Upper lobe of left lung (tissue), 6 donors: ENCODE data around the gene ARRDC1. TPM values are rescaled to one million over a fixed set of nuclear protein-coding genes. Genes with fewer than 3 reads are reported as not detected.

Experiments used
- ATAC-seq, 2 donors: fragments of 200-7000 bp; cut with Tn5 transposase; one replicate each; pipeline ENCODE4 v1.9.1; 2022; ENCODE audit warnings: mild to moderate bottlenecking in 2 of 2, moderate library complexity in 2 of 2; ENCODE audit not compliant: low FRiP score in 2 of 2
- DNase-seq, 2 donors: peaks; one replicate each; pipeline ENCODE4 v3.0.0-alpha.2; 2019 to 2020
- H3K27ac ChIP-seq, 4 donors: fragments of 200-600 bp; sonication (generic); one replicate each; pipeline ENCODE4 v1.5.1; 2016 to 2019
- H3K27me3 ChIP-seq, 4 donors: fragments of 200-600 bp; sonication (generic); one replicate each; pipeline ENCODE4 v1.5.1; 2017 to 2019
- H3K36me3 ChIP-seq, 4 donors: fragments of 200-600 bp; sonication (generic); one replicate each; pipeline ENCODE4 v1.5.1; 2016 to 2019
- H3K4me1 ChIP-seq, 4 donors: fragments of 200-600 bp; sonication (generic); one replicate each; pipeline ENCODE4 v1.5.1; 2018 to 2019
- H3K4me3 ChIP-seq, 4 donors: fragments of 200-600 bp; sonication (generic); one replicate each; pipeline ENCODE4 v1.5.1; 2017 to 2019; ENCODE audit warnings: mild to moderate bottlenecking in 2 of 4, moderate library complexity in 1 of 4
- H3K9me3 ChIP-seq, 4 donors: fragments of 200-600 bp; sonication (generic); one replicate each; pipeline ENCODE4 v1.5.1; 2018 to 2019
- EP300 ChIP-seq, 4 donors: sonication (generic); formaldehyde crosslinking; IDR thresholded peaks; one replicate each; pipeline ENCODE4 v1.5.1; 2017; ENCODE audit warnings: antibody characterized with exemption in 4 of 4, control low read depth in 2 of 4
- POLR2A ChIP-seq, 4 donors: fragments of 450-650 bp; IDR thresholded peaks; one replicate each; pipeline ENCODE4 v1.5.1; 2016 to 2017; ENCODE audit warnings: antibody characterized with exemption in 4 of 4, mild to moderate bottlenecking in 2 of 4
- POLR2AphosphoS5 ChIP-seq, 2 donors: sonication (generic); formaldehyde crosslinking; IDR thresholded peaks; one replicate each; pipeline ENCODE4 v1.5.1; 2017; ENCODE audit warnings: antibody characterized with exemption in 2 of 2
- WGBS, 2 donors: methylation state at CpG; one replicate each; pipeline ENCODE4 v1.1.5; 2017 to 2018; 5-methylcytosine and 5-hydroxymethylcytosine counted together
- total RNA-seq, 6 donors: library from RNA; depleted of rRNA in 4 of 6; stranded (reverse); fragments of >200 nt in 4 of 6; gene quantifications; one replicate each; pipeline versions ENCODE4 v1.1.0 to v1.2.1, GENCODE V29; 2016 to 2021
- TF ChIP-seq, protein P1 (sequence below), 6 experiments: fragments of 450-650 bp in 4 of 6; fragments of 200-600 bp in 2 of 6; sonication (generic) in 2 of 6; IDR thresholded peaks; one replicate each; pipeline ENCODE4 v1.5.1; 2016 to 2019; ENCODE audit warnings: antibody characterized with exemption in 6 of 6
- donor health status: DM: no; HTN: no; CAD: no; lungs with moderate emphysema.
- donor health status: DM: no; HTN: yes; CAD: no; lungs with severe emphysema.

Gene ARRDC1
- total RNA-seq, 6 donors from 2014 or later, result 74.9 to 202 (median 99.6) TPM

GRCh38 chr9:137613259-137613658, 7.8 kb downstream of the ARRDC1 start:
- 73 to 80% methylated on average over 5 of the region's 5 CpGs for WGBS, 2 donors
- Histone ChIP-seq H3K4me3 (no peak overlapping the region), H3K4me1 (peaks cover 42 to 80% (median 55%) of the 10 kb centered on the region in 4 donors), H3K27ac (peak overlapping the region; percentile 87 to 94 (median 90)), H3K36me3 (peaks cover 12 to 32% (median 26%) of the 10 kb centered on the region in 4 donors), H3K9me3 (no peaks in the 10 kb centered on the region), H3K27me3 (no peaks in the 10 kb centered on the region)
- no peak for TF ChIP-seq POLR2AphosphoS5 (IDR thresholded peaks at IDR 0.05)
- no peak for TF ChIP-seq EP300 (IDR thresholded peaks at IDR 0.05)
- no peak for ATAC-seq
- peak in 1 of 2 donors; percentile 38 for DNase-seq

GRCh38 chr9:137613738-137614523, 8.4 kb downstream of the ARRDC1 start:
- TF ChIP-seq POLR2AphosphoS5 (IDR thresholded peaks at IDR 0.05) (no peak), EP300 (IDR thresholded peaks at IDR 0.05) (no peak), POLR2A (IDR thresholded peaks at IDR 0.05) (no peak)
- TF ChIP-seq, protein P1, sequence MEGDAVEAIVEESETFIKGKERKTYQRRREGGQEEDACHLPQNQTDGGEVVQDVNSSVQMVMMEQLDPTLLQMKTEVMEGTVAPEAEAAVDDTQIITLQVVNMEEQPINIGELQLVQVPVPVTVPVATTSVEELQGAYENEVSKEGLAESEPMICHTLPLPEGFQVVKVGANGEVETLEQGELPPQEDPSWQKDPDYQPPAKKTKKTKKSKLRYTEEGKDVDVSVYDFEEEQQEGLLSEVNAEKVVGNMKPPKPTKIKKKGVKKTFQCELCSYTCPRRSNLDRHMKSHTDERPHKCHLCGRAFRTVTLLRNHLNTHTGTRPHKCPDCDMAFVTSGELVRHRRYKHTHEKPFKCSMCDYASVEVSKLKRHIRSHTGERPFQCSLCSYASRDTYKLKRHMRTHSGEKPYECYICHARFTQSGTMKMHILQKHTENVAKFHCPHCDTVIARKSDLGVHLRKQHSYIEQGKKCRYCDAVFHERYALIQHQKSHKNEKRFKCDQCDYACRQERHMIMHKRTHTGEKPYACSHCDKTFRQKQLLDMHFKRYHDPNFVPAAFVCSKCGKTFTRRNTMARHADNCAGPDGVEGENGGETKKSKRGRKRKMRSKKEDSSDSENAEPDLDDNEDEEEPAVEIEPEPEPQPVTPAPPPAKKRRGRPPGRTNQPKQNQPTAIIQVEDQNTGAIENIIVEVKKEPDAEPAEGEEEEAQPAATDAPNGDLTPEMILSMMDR (IDR thresholded peaks at IDR 0.05), result no peak
- Histone ChIP-seq H3K27me3 (no peaks in the 10 kb centered on the region), H3K9me3 (no peaks in the 10 kb centered on the region), H3K36me3 (peaks cover 12 to 32% (median 26%) of the 10 kb centered on the region in 4 donors), H3K4me3 (no peak overlapping the region), H3K4me1 (peaks cover 39 to 74% (median 48%) of the 10 kb centered on the region in 4 donors), H3K27ac (peak overlapping the region; percentile 87 to 94 (median 90))
- WGBS, 2 donors, result 95 to 98% methylated on average over 17 to 27 of the region's 27 CpGs
- DNase-seq, result peak in 1 of 2 donors; percentile 77
- no peak for ATAC-seq

DNA sequence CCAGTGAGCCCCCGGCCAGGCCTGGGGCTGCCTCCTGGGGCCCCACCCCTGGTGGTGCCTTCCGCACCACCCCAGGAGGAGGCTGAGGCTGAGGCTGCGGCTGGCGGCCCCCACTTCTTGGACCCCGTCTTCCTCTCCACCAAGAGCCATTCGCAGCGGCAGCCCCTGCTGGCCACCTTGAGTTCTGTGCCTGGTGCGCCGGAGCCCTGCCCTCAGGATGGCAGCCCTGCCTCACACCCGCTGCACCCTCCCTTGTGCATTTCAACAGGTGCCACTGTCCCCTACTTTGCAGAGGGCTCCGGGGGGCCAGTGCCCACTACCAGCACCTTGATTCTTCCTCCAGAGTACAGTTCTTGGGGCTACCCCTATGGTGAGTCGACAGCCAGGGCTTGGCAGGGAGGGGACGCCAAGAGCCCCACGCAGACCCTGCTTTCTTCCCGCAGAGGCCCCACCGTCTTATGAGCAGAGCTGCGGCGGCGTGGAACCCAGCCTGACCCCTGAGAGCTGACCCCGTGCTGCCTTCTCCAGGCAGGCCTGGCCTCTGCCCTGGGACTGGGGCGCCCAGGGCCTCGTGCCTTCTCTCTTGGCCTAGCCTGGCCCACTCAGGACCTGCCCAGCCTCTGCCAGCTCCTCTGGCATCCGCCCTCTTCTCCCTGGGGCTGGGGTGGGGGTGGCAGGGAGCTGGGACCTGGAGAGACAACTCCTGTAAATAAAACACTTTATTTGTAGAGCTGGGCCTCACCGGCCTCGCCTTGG, 9.3 kb downstream of the ARRDC1 start:
- 91 to 94% methylated on average over 18 to 25 of the region's 25 CpGs for whole genome bisulfite sequencing, 2 donors
- Histone ChIP-seq H3K9me3 (no peaks in the 10 kb centered on the region), H3K4me3 (no peak overlapping the region), H3K4me1 (peaks cover 41 to 75% (median 49%) of the 10 kb centered on the region in 4 donors), H3K36me3 (peaks cover 12 to 32% (median 26%) of the 10 kb centered on the region in 4 donors), H3K27me3 (no peaks in the 10 kb centered on the region), H3K27ac (peak overlapping the region; percentile 21 to 89 (median 68))
- DNase-seq, result peak in 1 of 2 donors; percentile 77
- TF ChIP-seq POLR2A (IDR thresholded peaks at IDR 0.05) (no peak), POLR2AphosphoS5 (IDR thresholded peaks at IDR 0.05) (no peak), EP300 (IDR thresholded peaks at IDR 0.05) (no peak)
- TF ChIP-seq, protein P1 (IDR thresholded peaks at IDR 0.05), result no peak
- ATAC-seq, result no peak

- H3K9me3 ChIP-seq, result no peaks in the 10 kb centered on the region
- TF ChIP-seq POLR2A (IDR thresholded peaks at IDR 0.05) (no peak), POLR2AphosphoS5 (IDR thresholded peaks at IDR 0.05) (no peak), EP300 (IDR thresholded peaks at IDR 0.05) (no peak)
- TF ChIP-seq, protein P1 (IDR thresholded peaks at IDR 0.05), result no peak
- peak in 1 of 2 donors; percentile 80 for DNase-seq
- no peaks in the 10 kb centered on the region for H3K27me3 ChIP-seq
- peaks cover 12 to 32% (median 26%) of the 10 kb centered on the region in 4 donors for H3K36me3 ChIP-seq
- H3K4me1 ChIP-seq, result peaks cover 47 to 77% (median 55%) of the 10 kb centered on the region in 4 donors
- no peak overlapping the region for H3K4me3 ChIP-seq
- ATAC-seq, result no peak
- H3K27ac ChIP-seq, result peak overlapping the region; percentile 21 to 89 (median 68)
- 95 to 100% methylated on average over 2 to 18 of the region's 19 CpGs for WGBS, 2 donors
Measured at GRCh38 chr9:137615387-137615871, 9.9 kb downstream of the ARRDC1 start.
